ENCODE results near the gene MND1. TPM values are rescaled to one million over a fixed set of nuclear protein-coding genes. Genes with fewer than 3 reads are reported as not detected.
A peak's percentile ranks its signal among the peaks of the same experiment; 100 is the strongest.
"Not testable (repeated sequence)": the region's sequence is repeated elsewhere in the genome, so short reads cannot be mapped to it uniquely, and the experiment has no call there.

Gene MND1
- polyA plus RNA-seq, 12 donors: 3.9 to 11.7 (median 6.8) TPM; not detected in 2

- DNase-seq: no peak
Observed at GRCh38 chr4:153438916-153439756, 94.6 kb downstream of the MND1 start.

- DNase-seq: no peak
Observed at GRCh38 chr4:153439831-153440230, 95.3 kb downstream of the MND1 start.

- no peak for DNase-seq
Observed at GRCh38 chr4:153440475-153440874, 96.0 kb downstream of the MND1 start.

DNA sequence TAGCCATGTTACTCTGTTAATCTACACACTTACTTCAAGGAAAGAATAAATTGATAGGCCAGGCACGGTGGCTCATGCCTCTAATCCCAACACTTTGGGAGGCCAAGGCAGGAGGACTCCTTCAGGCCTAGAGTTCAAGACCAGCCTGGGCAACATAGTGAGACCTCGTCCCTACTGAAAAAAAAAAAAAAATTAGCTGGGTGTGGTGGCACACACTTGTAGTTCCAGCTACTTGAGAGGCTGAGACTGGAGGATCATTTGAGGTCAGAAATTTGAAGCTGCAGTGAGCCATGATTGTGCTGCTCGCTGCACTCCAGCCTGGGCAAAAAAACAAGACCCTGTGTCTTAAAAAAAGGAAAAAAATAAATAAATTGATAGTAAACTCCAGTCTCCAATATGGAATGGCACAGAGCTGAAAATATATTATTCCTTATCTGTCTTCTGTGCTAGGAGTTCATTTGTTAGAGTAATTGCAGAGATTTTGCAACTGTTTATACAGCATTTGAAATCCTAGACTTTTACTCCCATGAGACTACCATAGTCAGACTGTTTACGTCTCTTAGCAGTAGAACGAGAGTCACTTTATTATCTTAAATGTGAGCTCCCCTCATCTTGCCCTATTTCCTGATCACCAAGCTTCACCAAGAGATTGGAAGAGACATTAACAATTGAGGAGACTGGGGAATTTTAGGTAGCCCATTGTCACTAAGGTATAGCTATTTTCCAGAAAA is 102.9 kb downstream of the MND1 start:
- DNase-seq: no peak

DNA sequence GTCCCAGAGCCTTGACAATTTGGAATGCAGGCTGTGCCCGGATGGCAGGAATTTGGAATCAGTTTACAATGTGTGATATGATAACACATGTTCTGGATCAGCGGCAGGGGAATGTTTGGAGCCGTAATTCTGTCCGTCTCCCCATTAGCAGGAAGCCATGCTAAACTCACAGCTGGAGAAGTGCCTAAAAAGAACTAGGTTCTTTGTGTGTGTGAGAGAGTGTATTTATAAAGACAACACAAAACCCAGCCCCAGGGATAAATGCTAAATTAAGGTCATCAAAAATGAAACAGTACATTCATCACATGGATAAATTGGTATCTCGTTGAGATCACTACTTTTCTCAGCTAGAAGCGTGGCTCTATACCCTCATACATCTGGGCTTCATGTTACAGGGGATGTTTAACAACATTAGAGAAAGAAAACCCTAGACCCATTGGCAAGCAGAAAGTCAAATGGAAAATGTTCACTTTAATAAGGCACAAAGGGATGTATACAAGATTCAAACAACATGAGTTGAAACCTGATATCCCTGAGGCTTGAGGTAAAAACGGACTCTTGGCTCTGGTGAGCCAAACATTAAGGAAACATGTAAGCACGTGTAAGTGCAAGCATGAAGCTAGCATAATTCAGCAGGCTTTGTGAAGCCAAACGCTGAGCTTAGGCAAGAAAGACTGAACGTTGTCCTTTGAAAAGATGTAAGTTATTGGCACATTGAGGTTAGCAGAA is 103.7 kb downstream of the MND1 start:
- DNase-seq: peak; percentile 35

GRCh38 chr4:153449338-153449737 is 104.8 kb downstream of the MND1 start:
- DNase-seq: no peak

GRCh38 chr4:153450544-153450917 is 106.0 kb downstream of the MND1 start:
- DNase-seq: no peak

DNA sequence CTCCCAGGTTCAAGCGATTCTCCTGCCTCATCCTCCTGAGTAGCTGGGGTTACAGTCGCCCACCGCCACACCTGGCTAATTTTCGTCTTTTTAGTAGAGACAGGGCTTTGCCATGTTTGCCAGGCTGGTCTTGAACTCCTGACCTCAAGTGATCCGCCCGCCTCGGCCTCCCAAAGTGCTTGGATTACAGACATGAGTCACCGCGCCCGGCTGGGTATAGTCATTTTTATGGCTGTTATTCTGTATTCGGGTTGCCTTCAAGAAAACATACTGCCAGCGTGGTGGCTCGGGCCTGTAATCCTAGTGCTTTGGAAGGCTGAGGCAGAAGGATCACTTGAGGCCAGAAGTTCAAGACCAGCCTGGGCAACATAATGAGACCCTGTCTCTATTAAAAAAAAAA is 106.7 kb downstream of the MND1 start:
- not testable (repeated sequence) for DNase-seq

- no peak for DNase-seq
Observed at GRCh38 chr4:153451911-153452657, 107.6 kb downstream of the MND1 start.

- no peak for DNase-seq
Observed at GRCh38 chr4:153452658-153453378, 108.3 kb downstream of the MND1 start.

DNA sequence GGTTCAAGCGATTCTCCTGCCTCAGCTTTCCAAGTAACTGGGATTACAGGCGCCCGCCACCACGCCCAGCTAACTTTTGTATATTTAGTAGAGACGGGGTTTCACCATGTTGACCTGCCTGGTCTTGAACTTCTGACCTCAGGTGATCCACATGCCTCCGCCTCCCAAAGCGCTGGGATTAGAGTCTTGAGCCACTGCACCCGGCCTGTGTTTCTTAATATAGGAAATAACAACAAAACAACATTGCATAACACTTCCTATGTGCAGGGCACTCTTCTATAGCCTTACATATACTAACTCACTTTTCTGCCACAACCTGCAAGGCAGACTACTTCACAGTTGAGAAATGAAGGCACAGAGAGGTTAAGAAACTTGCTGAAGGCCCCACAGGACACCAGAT is 108.9 kb downstream of the MND1 start:
- DNase-seq: no peak

GRCh38 chr4:153458969-153459368 is 114.5 kb downstream of the MND1 start:
- DNase-seq: no peak

DNA sequence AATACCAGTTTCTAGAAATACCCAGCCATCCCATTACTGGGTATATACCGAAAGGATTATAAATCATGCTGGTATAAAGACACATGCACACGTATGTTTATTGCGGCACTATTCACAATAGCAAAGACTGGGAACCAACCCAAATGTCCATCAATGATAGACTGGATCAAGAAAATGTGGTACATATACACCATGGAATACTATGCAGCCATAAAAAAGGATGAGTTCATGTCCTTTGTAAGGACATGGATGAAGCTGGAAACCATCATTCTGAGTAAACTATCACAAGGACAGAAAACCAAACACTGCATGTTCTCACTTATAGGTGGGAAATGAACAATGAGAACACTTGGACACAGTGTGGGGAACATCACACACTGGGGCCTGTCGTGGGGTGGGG is 117.1 kb downstream of the MND1 start:
- not testable (repeated sequence) for DNase-seq

DNA sequence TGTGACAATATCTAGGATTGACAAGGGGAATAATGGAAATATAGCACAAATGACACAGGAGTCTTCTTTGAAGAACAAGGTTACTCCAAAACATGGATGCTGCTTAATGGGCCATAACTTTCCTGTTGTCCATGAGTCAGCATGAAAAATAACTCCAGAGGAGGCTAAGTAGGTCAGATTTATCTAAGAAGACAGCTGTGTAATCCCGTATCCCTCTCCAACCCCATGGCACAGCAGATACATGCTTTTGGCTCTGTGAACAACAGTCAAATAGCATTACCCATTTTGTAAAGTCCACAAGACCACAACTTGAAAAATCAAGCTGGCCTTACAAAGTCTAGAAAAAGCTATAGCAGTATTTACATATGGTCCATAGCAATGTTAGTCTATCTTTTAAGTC is 119.6 kb downstream of the MND1 start:
- no peak for DNase-seq

Other genes starting within 250 kb of the MND1 start
- gene TRIM2, start 140.2 kb upstream of the MND1 start, polyA plus RNA-seq (ENCODE audit: insufficient read length in 12 of 12): 10 to 100 TPM in 11 of 12 donors, not detected in 1; 18.1 to 46.5 (median 22.8) TPM
- gene TMEM131L, start 121.7 kb downstream of the MND1 start, polyA plus RNA-seq (ENCODE audit: insufficient read length in 12 of 12): 10 to 100 TPM in 11 of 12 donors, not detected in 1; 39.8 to 71.7 (median 54.0) TPM

All from muscle of arm (tissue), 12 donors.